ENCODE measurements around the gene KCNJ9. TPM values are rescaled to one million over a fixed set of nuclear protein-coding genes. Genes with fewer than 3 reads are reported as not detected.

The KCNJ9 gene
- total and polyA plus RNA-seq, 2 donors (not counting 3 experiments of a cell fraction or from before 2014, with no cell fraction given): not detected

- Histone ChIP-seq H3K4me3 (replicated peaks in 1 of 3; ENCODE audit: insufficient read depth in 1 of 3, low read depth in 1 of 3, low read length in 3 of 3) (no peak overlapping the region), H3K9ac (replicated peaks; ENCODE audit: extremely low read depth, insufficient read depth, low read length) (no peak overlapping the region), H3K9me1 (replicated peaks; ENCODE audit: control insufficient read depth, extremely low read depth, insufficient read depth, low read length) (no peaks in the 10 kb centered on the region), H2AFZ (ENCODE audit: low read depth, low read length) (no peak overlapping the region), H3K79me2 (ENCODE audit: control insufficient read depth, insufficient read depth, low read length) (no peaks in the 10 kb centered on the region), H3K27me3 (ENCODE audit: control insufficient read depth in 2 of 2, insufficient read depth in 2 of 2, low read length in 2 of 2) (peaks cover 10 to 25% of the 10 kb centered on the region in 2 experiments), H3K27ac (ENCODE audit: insufficient read depth, low read depth, low read length) (no peak overlapping the region), H3K36me3 (ENCODE audit: control insufficient read depth in 2 of 2, extremely low read depth in 1 of 2, insufficient read depth in 2 of 2, low read length in 2 of 2) (no peaks in the 10 kb centered on the region), H3K4me1 (ENCODE audit: control insufficient read depth, extremely low read depth, insufficient read depth, low read length) (no peaks in the 10 kb centered on the region), H3K9me3 (replicated peaks; ENCODE audit: control insufficient read depth, insufficient read depth, low read length) (no peaks in the 10 kb centered on the region), H4K20me1 (replicated peaks; ENCODE audit: control insufficient read depth, extremely low read depth, insufficient read depth, low read length) (no peaks in the 10 kb centered on the region), H3K4me2 (ENCODE audit: insufficient read depth, low read length) (no peak overlapping the region)
- DNase-seq (ENCODE audit: low read depth, low spot score) (no peak), FAIRE-seq (no peak)
- CTCF ChIA-PET: interaction anchor here (1.0 to 1.1 kb wide), 2 partner anchors 25 to 196 kb away, joined by 3 to 4 read pairs; partner anchors contain the start of gene PIGM
- dilution Hi-C loops (cut with MboI; ENCODE audit: extremely low pct_ligation_motif_present, low sequenced_read_pairs) (no loop called here), intact Hi-C loops (cut with micrococcal nuclease) (no loop called here)
- POLR2A ChIA-PET: no interaction called here
- no TSS peak for BruUV-seq (replicated peaks)
- no peak for TF ChIP-seq MAX (IDR thresholded peaks at IDR 0.05; ENCODE audit: insufficient read depth, insufficient read length)
- TF ChIP-seq JUN (IDR thresholded peaks at IDR 0.05; ENCODE audit: borderline replicate concordance, insufficient read depth, insufficient read length, low read depth): no peak
- no peak for TF ChIP-seq FOS (IDR thresholded peaks at IDR 0.05; ENCODE audit: borderline replicate concordance, insufficient read depth, low read length)
- no peak for TF ChIP-seq POLR2AphosphoS5 (IDR thresholded peaks at IDR 0.05; ENCODE audit: insufficient read depth, low read depth, low read length)
- no peak for TF ChIP-seq MYC (IDR thresholded peaks at IDR 0.05; ENCODE audit: low read depth, low read length)
- no peak for TF ChIP-seq POLR2A (IDR thresholded peaks at IDR 0.05; ENCODE audit: low read depth, low read length)
- no peak for TF ChIP-seq GATA2 (IDR thresholded peaks at IDR 0.05; ENCODE audit: insufficient read depth, insufficient read length, low read depth, low read length)
Observed at GRCh38 chr1:160056648-160057169, 24.6 kb upstream of the KCNJ9 start.

GRCh38 chr1:160058087-160058486 lies 23.3 kb upstream of the KCNJ9 start:
- dilution Hi-C loops (cut with MboI; ENCODE audit: extremely low pct_ligation_motif_present, low sequenced_read_pairs): no loop called here
- Histone ChIP-seq H3K27me3 (ENCODE audit: control insufficient read depth in 2 of 2, insufficient read depth in 2 of 2, low read length in 2 of 2) (peaks cover 7 to 17% of the 10 kb centered on the region in 2 experiments), H4K20me1 (replicated peaks; ENCODE audit: control insufficient read depth, extremely low read depth, insufficient read depth, low read length) (no peaks in the 10 kb centered on the region), H3K9me3 (replicated peaks; ENCODE audit: control insufficient read depth, insufficient read depth, low read length) (no peaks in the 10 kb centered on the region), H3K4me3 (replicated peaks in 1 of 3; ENCODE audit: insufficient read depth in 1 of 3, low read depth in 1 of 3, low read length in 3 of 3) (no peak overlapping the region), H3K4me2 (ENCODE audit: insufficient read depth, low read length) (no peak overlapping the region), H3K36me3 (ENCODE audit: control insufficient read depth in 2 of 2, extremely low read depth in 1 of 2, insufficient read depth in 2 of 2, low read length in 2 of 2) (no peaks in the 10 kb centered on the region), H3K9me1 (replicated peaks; ENCODE audit: control insufficient read depth, extremely low read depth, insufficient read depth, low read length) (no peaks in the 10 kb centered on the region), H3K27ac (ENCODE audit: insufficient read depth, low read depth, low read length) (no peak overlapping the region), H3K9ac (replicated peaks; ENCODE audit: extremely low read depth, insufficient read depth, low read length) (no peak overlapping the region), H3K4me1 (ENCODE audit: control insufficient read depth, extremely low read depth, insufficient read depth, low read length) (no peaks in the 10 kb centered on the region), H2AFZ (ENCODE audit: low read depth, low read length) (no peak overlapping the region), H3K79me2 (ENCODE audit: control insufficient read depth, insufficient read depth, low read length) (no peaks in the 10 kb centered on the region)
- ChIA-PET POLR2A (no interaction called here), CTCF (interaction anchor here (0.6 to 4.3 kb wide), 16 partner anchors 9 to 322 kb away, joined by 3 to 29 read pairs (median 4); partner anchors contain the start of genes KCNJ10 and PIGM)
- TF ChIP-seq CTCF (IDR thresholded peaks at IDR 0.05; ENCODE audit: extremely low read depth in 1 of 2, insufficient read depth in 1 of 2, low read depth in 1 of 2, low read length in 2 of 2) (no peak), FOS (IDR thresholded peaks at IDR 0.05; ENCODE audit: borderline replicate concordance, insufficient read depth, low read length) (no peak), MAX (IDR thresholded peaks at IDR 0.05; ENCODE audit: insufficient read depth, insufficient read length) (no peak), JUN (IDR thresholded peaks at IDR 0.05; ENCODE audit: borderline replicate concordance, insufficient read depth, insufficient read length, low read depth) (no peak), MYC (IDR thresholded peaks at IDR 0.05; ENCODE audit: low read depth, low read length) (no peak), GATA2 (IDR thresholded peaks at IDR 0.05; ENCODE audit: insufficient read depth, insufficient read length, low read depth, low read length) (no peak), POLR2AphosphoS5 (IDR thresholded peaks at IDR 0.05; ENCODE audit: insufficient read depth, low read depth, low read length) (no peak), EZH2 (IDR thresholded peaks at IDR 0.05; ENCODE audit: borderline replicate concordance, low read depth, low read length, severe bottlenecking) (no peak), POLR2A (IDR thresholded peaks at IDR 0.05; ENCODE audit: low read depth, low read length) (no peak)
- intact Hi-C loops (cut with micrococcal nuclease): no loop called here
- DNase-seq (ENCODE audit: low read depth, low spot score) (peak; percentile 3), FAIRE-seq (no peak)
- BruUV-seq (replicated peaks): no TSS peak
